Gastrocnemius medialis (tissue), 4 donors: ENCODE measurements around the gene KLHDC4.

Source experiments
- CTCF ChIP-seq, 5 experiments: fragments of 450-650 bp in 3 of 5; fragments of 200-600 bp in 2 of 5; sonication (generic) in 2 of 5; IDR thresholded peaks in 4 of 5; conservative IDR thresholded peaks in 1 of 5; 1 replicate in 4 of 5; 2 replicates in 1 of 5; pipeline ENCODE4 v1.5.1; 2016 to 2019; ENCODE audit warnings: antibody characterized with exemption in 5 of 5, mild to moderate bottlenecking in 3 of 5, moderate library complexity in 3 of 5
- POLR2A ChIP-seq, 2 donors: fragments of 450-650 bp; IDR thresholded peaks; one replicate each; pipeline ENCODE4 v1.6.1; 2017; ENCODE audit warnings: antibody characterized with exemption in 2 of 2, mild to moderate bottlenecking in 2 of 2, moderate library complexity in 2 of 2

GRCh38 chr16:87692176-87692575 lies 73.6 kb downstream of the KLHDC4 start:
- TF ChIP-seq CTCF (IDR thresholded peaks at IDR 0.05 in 4 of 5, conservative IDR thresholded peaks at IDR 0.05 in 1 of 5) (no peak), POLR2A (IDR thresholded peaks at IDR 0.05) (no peak)
